Cardiac septum (tissue), 1 donor: ENCODE results near the gene ZFYVE9. TPM values are rescaled to one million over a fixed set of nuclear protein-coding genes. Genes with fewer than 3 reads are reported as not detected.
"Not testable (repeated sequence)": the region's sequence is repeated elsewhere in the genome, so short reads cannot be mapped to it uniquely, and the experiment has no call there.

ENCODE experiments used
- DNase-seq: peaks from one replicate; pipeline ENCODE4 v3.0.0-alpha.2; 2020; ENCODE audit warnings: low spot score
- intact Hi-C: fragments of 100-400 bp; cut with DNase I; formaldehyde crosslinking; loops from one replicate; pipeline ENCODE4 v1.14.0; 2022
- total RNA-seq: library from RNA; stranded (reverse); fragmentation: NEBNext Ultra II Directional; extraction: Animal tissue kit (Norgen Biotek cat#: 25700); gene quantifications from one replicate; pipeline ENCODE4 v1.2.1, GENCODE V29; 2021
- donor health status: DM: no; HTN: no; CAD: no.

Gene ZFYVE9
- total RNA-seq, 1 donor from 2014 or later, result 15.5 TPM

- no peak for DNase-seq
- intact Hi-C loops, result loop anchor here (2.0 to 5.0 kb wide), 2 partner anchors 155 to 222 kb away; no protein-coding TSS in a partner anchor
Observed at GRCh38 chr1:52142220-52143183, 613 bp downstream of the ZFYVE9 start.

- DNase-seq, result no peak
Observed at GRCh38 chr1:52145137-52145536, 3.2 kb downstream of the ZFYVE9 start.

GRCh38 chr1:52150445-52150844, 8.6 kb downstream of the ZFYVE9 start:
- DNase-seq, intact Hi-C loops: not testable (repeated sequence)

More at GRCh38 chr1:52145137-52145536, 3.2 kb downstream of the ZFYVE9 start:
- intact Hi-C loops, result no loop called here

GRCh38 chr1:52150946-52151345, 9.1 kb downstream of the ZFYVE9 start:
- intact Hi-C loops, result no loop called here
- no peak for DNase-seq

GRCh38 chr1:52152572-52152971, 10.7 kb downstream of the ZFYVE9 start:
- no peak for DNase-seq
- intact Hi-C loops, result no loop called here

GRCh38 chr1:52153010-52153409, 11.1 kb downstream of the ZFYVE9 start:
- intact Hi-C loops, result no loop called here
- no peak for DNase-seq

GRCh38 chr1:52153898-52154297, 12.0 kb downstream of the ZFYVE9 start:
- DNase-seq, result no peak
- intact Hi-C loops, result no loop called here

- DNase-seq, result no peak
- intact Hi-C loops, result no loop called here
Observed at GRCh38 chr1:52156460-52156859, 14.6 kb downstream of the ZFYVE9 start.

GRCh38 chr1:52157582-52157981, 15.7 kb downstream of the ZFYVE9 start:
- intact Hi-C loops, result no loop called here
- no peak for DNase-seq

GRCh38 chr1:52158218-52158617, 16.3 kb downstream of the ZFYVE9 start:
- no peak for DNase-seq
- intact Hi-C loops, result no loop called here

GRCh38 chr1:52159033-52159789, 17.3 kb downstream of the ZFYVE9 start:
- no peak for DNase-seq
- intact Hi-C loops, result no loop called here

- intact Hi-C loops, result no loop called here
- no peak for DNase-seq
Observed at GRCh38 chr1:52162947-52163346, 21.1 kb downstream of the ZFYVE9 start.

GRCh38 chr1:52164604-52165003, 22.7 kb downstream of the ZFYVE9 start:
- intact Hi-C loops, result no loop called here
- no peak for DNase-seq

- intact Hi-C loops, result no loop called here
- no peak for DNase-seq
Observed at GRCh38 chr1:52166996-52167753, 25.3 kb downstream of the ZFYVE9 start.

- intact Hi-C loops, result no loop called here
- DNase-seq, result no peak
Observed at GRCh38 chr1:52168373-52169080, 26.6 kb downstream of the ZFYVE9 start.

- DNase-seq, intact Hi-C loops: not testable (repeated sequence)
Observed at GRCh38 chr1:52171149-52171548, 29.3 kb downstream of the ZFYVE9 start.

GRCh38 chr1:52179073-52179472, 37.2 kb downstream of the ZFYVE9 start:
- no peak for DNase-seq
- intact Hi-C loops, result no loop called here

- intact Hi-C loops, result no loop called here
- DNase-seq, result no peak
Observed at GRCh38 chr1:52180176-52180575, 38.3 kb downstream of the ZFYVE9 start.

- DNase-seq, intact Hi-C loops: not testable (repeated sequence)
Observed at GRCh38 chr1:52181759-52182158, 39.9 kb downstream of the ZFYVE9 start.
